GM12801 (cell line): ENCODE results near the gene ASPSCR1.

Source experiments
- CTCF ChIP-seq: IDR thresholded peaks from one replicate; pipeline ENCODE4 v1.5.1; 2011; ENCODE audit warnings: control low read depth; ENCODE audit not compliant: insufficient read length; ENCODE audit errors: extremely low read depth

The ASPSCR1 gene

GRCh38 chr17:82024859-82025258 is 47.4 kb downstream of the ASPSCR1 start:
- no peak for TF ChIP-seq CTCF

- TF ChIP-seq CTCF, result no peak
Observed at GRCh38 chr17:82025401-82026107, 48.1 kb downstream of the ASPSCR1 start.

- TF ChIP-seq CTCF, result no peak
Observed at GRCh38 chr17:82028246-82028645, 50.8 kb downstream of the ASPSCR1 start.

- TF ChIP-seq CTCF, result no peak
Observed at GRCh38 chr17:82028966-82029365, 51.5 kb downstream of the ASPSCR1 start.

- no peak for TF ChIP-seq CTCF
Observed at GRCh38 chr17:82029391-82029790, 52.0 kb downstream of the ASPSCR1 start.

GRCh38 chr17:82029990-82030469 is 52.6 kb downstream of the ASPSCR1 start:
- no peak for TF ChIP-seq CTCF

GRCh38 chr17:82030470-82031302 is 53.3 kb downstream of the ASPSCR1 start:
- no peak for TF ChIP-seq CTCF
